HepG2 (cell line): ENCODE measurements around the gene TPRKB. TPM values are rescaled to one million over a fixed set of nuclear protein-coding genes. Genes with fewer than 3 reads are reported as not detected.

Experiments used
- ATAC-seq: fragments of 200-7000 bp; cut with Tn5 transposase; 3 replicates; pipeline ENCODE4 v1.9.1; 2020; ENCODE audit warnings: mild to moderate bottlenecking, moderate library complexity
- BruUV-seq: library from RNA; stranded (reverse); fragments of 400-500 nt; replicated peaks from 2 replicates; lab custom pipeline; 2021; lab: Mats Ljungman, UMichigan
- CTCF ChIA-PET: fragments of 300-600 bp; formaldehyde crosslinking; extraction: SDS; loops from one replicate; lab custom pipeline; 2021; ENCODE audit warnings: low total read pairs, inconsistent platforms, low intra/inter-chr PET ratio; lab: Yijun Ruan, JAX
- POLR2A ChIA-PET: fragments of 350-600 bp; sonication (Branson Sonifier 250); formaldehyde crosslinking; loops from one replicate; lab custom pipeline; 2020; ENCODE audit warnings: antibody characterized with exemption, inconsistent platforms; lab: Yijun Ruan, JAX
- DNase-seq: peaks from one replicate; pipeline ENCODE4 v3.0.0-alpha.2; 2015; ENCODE audit warnings: low spot score
- FAIRE-seq: peaks from 3 replicates; lab custom pipeline; 2011; peaks lifted over from hg19 to GRCh38; lab: Jason Lieb, UNC
- H2AFZ ChIP-seq: one replicate; pipeline ENCODE4 v1.6.1; 2011; ENCODE audit warnings: low read length, inconsistent platforms
- H3K27ac ChIP-seq: fragments of 300-600 bp; 3 replicates; pipeline ENCODE4 v1.8.0; 2011; ENCODE audit warnings: mixed run types, mild to moderate bottlenecking, mixed read lengths, low read length, inconsistent platforms; ENCODE audit not compliant: insufficient read depth; ENCODE audit errors: extremely low read length
- H3K27me3 ChIP-seq, 2 experiments: fragments of 200-600 bp in 1 of 2; 2 replicates in 1 of 2; 3 replicates in 1 of 2; pipeline versions ENCODE4 v1.6.0 to v1.8.0; 2011; ENCODE audit warnings: low read length in 2 of 2, mild to moderate bottlenecking in 2 of 2, moderate library complexity in 2 of 2, inconsistent platforms in 1 of 2; ENCODE audit not compliant: insufficient read depth in 2 of 2, control insufficient read depth in 1 of 2
- H3K36me3 ChIP-seq, 2 experiments: fragments of 200-600 bp in 1 of 2; replicated peaks in 1 of 2; 2 replicates in 1 of 2; 3 replicates in 1 of 2; pipeline versions ENCODE4 v1.5.1 to v1.8.0; 2011; ENCODE audit warnings: low read length in 2 of 2, inconsistent platforms in 1 of 2; ENCODE audit not compliant: insufficient read depth in 2 of 2, control insufficient read depth in 1 of 2
- H3K4me1 ChIP-seq: 2 replicates; pipeline ENCODE4 v1.5.1; 2012; ENCODE audit warnings: low read length, inconsistent platforms; ENCODE audit not compliant: insufficient read depth
- H3K4me2 ChIP-seq: 2 replicates; pipeline ENCODE4 v1.6.0; 2011; ENCODE audit warnings: low read depth, low read length, inconsistent platforms
- H3K4me3 ChIP-seq, 3 experiments: fragments of 200-600 bp in 1 of 3; sonication (generic), shearing (Covaris generic) in 1 of 3; replicated peaks in 1 of 3; 2 replicates each; pipeline ENCODE4 v1.5.1; 2011 to 2016; ENCODE audit warnings: low read length in 3 of 3, inconsistent platforms in 2 of 3, low read depth in 2 of 3, mild to moderate bottlenecking in 2 of 3, control low read depth in 1 of 3, mixed read lengths in 1 of 3; ENCODE audit not compliant: insufficient read depth in 1 of 3
- H3K79me2 ChIP-seq: one replicate; pipeline ENCODE4 v1.6.1; 2011; ENCODE audit warnings: low read length, inconsistent platforms; ENCODE audit not compliant: insufficient read depth
- H3K9ac ChIP-seq: 2 replicates; pipeline ENCODE4 v1.6.0; 2011; ENCODE audit warnings: mild to moderate bottlenecking, low read depth, low read length, inconsistent platforms; ENCODE audit not compliant: insufficient read depth
- H3K9me3 ChIP-seq: 2 replicates; pipeline ENCODE4 v1.5.1; 2012; ENCODE audit warnings: mild to moderate bottlenecking, low read length
- H4K20me1 ChIP-seq: 2 replicates; pipeline ENCODE4 v1.6.0; 2011; ENCODE audit warnings: inconsistent platforms, mild to moderate bottlenecking, low read length, moderate library complexity; ENCODE audit not compliant: insufficient read depth
- CENPBD1 ChIP-seq: sonication (generic); formaldehyde crosslinking; IDR thresholded peaks from 2 replicates; pipeline ENCODE4 v1.8.0; 2022; ENCODE audit warnings: missing genetic modification reagents, low read depth, mild to moderate bottlenecking, borderline replicate concordance
- FOXP1 ChIP-seq, 2 experiments: fragments of 450-650 bp in 1 of 2; IDR thresholded peaks; 2 replicates each; pipeline ENCODE4 v1.6.1; 2017 to 2018; ENCODE audit warnings: antibody characterized with exemption in 1 of 2
- GZF1 ChIP-seq: sonication (generic); formaldehyde crosslinking; IDR thresholded peaks from 2 replicates; pipeline ENCODE4 v1.5.1; 2020; ENCODE audit warnings: mild to moderate bottlenecking, missing genetic modification reagents
- MAF1 ChIP-seq: sonication (generic); formaldehyde crosslinking; IDR thresholded peaks from 2 replicates; pipeline ENCODE4 v1.5.0; 2020; ENCODE audit warnings: missing genetic modification reagents, borderline replicate concordance
- MED1 ChIP-seq: sonication (generic); formaldehyde crosslinking; IDR thresholded peaks from 2 replicates; pipeline ENCODE4 v1.4.0; 2020; ENCODE audit warnings: missing genetic modification reagents
- NONO ChIP-seq, 2 experiments: fragments of 450-650 bp in 1 of 2; sonication (generic) in 1 of 2; formaldehyde crosslinking in 1 of 2; IDR thresholded peaks in 1 of 2; conservative IDR thresholded peaks in 1 of 2; 2 replicates each; pipeline versions ENCODE4 v1.6.1 to v1.8.0; 2017 to 2022; ENCODE audit warnings: mild to moderate bottlenecking in 1 of 2, missing genetic modification reagents in 1 of 2, moderate library complexity in 1 of 2
- NR3C1 ChIP-seq: sonication (generic); formaldehyde crosslinking; IDR thresholded peaks from 2 replicates; pipeline ENCODE4 v1.4.0; 2020; ENCODE audit warnings: missing genetic modification reagents
- NRL ChIP-seq: sonication (generic); formaldehyde crosslinking; IDR thresholded peaks from 2 replicates; pipeline ENCODE4 v1.5.0; 2020; ENCODE audit warnings: missing genetic modification reagents, mild to moderate bottlenecking, moderate library complexity, borderline replicate concordance
- PAXIP1 ChIP-seq: sonication (generic); formaldehyde crosslinking; conservative IDR thresholded peaks from 2 replicates; pipeline ENCODE4 v1.4.0; 2020; ENCODE audit warnings: mild to moderate bottlenecking, missing genetic modification reagents, moderate library complexity
- PBX2 ChIP-seq: IDR thresholded peaks from 2 replicates; pipeline ENCODE4 v1.6.1; 2016; ENCODE audit warnings: control low read depth
- RFX5 ChIP-seq: IDR thresholded peaks from 2 replicates; pipeline ENCODE4 v1.6.1; 2011; ENCODE audit warnings: low read depth, low read length, improper control_type of control experiment
- SOX6 ChIP-seq, 2 experiments: fragments of 450-650 bp in 1 of 2; sonication (generic) in 1 of 2; formaldehyde crosslinking in 1 of 2; IDR thresholded peaks; 2 replicates each; pipeline versions ENCODE4 v1.4.0 to v1.6.1; 2017 to 2020; ENCODE audit warnings: antibody characterized with exemption in 1 of 2, mild to moderate bottlenecking in 1 of 2, missing genetic modification reagents in 1 of 2
- THAP11 ChIP-seq: IDR thresholded peaks from 2 replicates; pipeline ENCODE4 v1.6.1; 2016; ENCODE audit warnings: missing biosample characterization, missing genetic modification reagents
- ZFP36 ChIP-seq: fragments of 150-350 bp; IDR thresholded peaks from 2 replicates; pipeline ENCODE4 v1.6.1; 2018; ENCODE audit warnings: borderline replicate concordance, low read length, low read depth; ENCODE audit not compliant: partially characterized antibody
- ZFYVE20 ChIP-seq: sonication (generic); formaldehyde crosslinking; IDR thresholded peaks from 2 replicates; pipeline ENCODE4 v1.8.0; 2023; ENCODE audit warnings: low read depth, mild to moderate bottlenecking, moderate library complexity, missing genetic modification reagents, borderline replicate concordance
- ZNF329 ChIP-seq: sonication (generic); formaldehyde crosslinking; IDR thresholded peaks from 2 replicates; pipeline ENCODE4 v1.9.0; 2021; ENCODE audit warnings: low read depth, mild to moderate bottlenecking, missing genetic modification reagents
- ZNF615 ChIP-seq: sonication (generic); formaldehyde crosslinking; IDR thresholded peaks from 2 replicates; pipeline ENCODE4 v1.5.0; 2020; ENCODE audit warnings: mild to moderate bottlenecking, missing genetic modification reagents, borderline replicate concordance
- ZNF850 ChIP-seq: sonication (generic); formaldehyde crosslinking; conservative IDR thresholded peaks from 2 replicates; pipeline ENCODE4 v1.9.0; 2021; ENCODE audit warnings: mild to moderate bottlenecking, missing genetic modification reagents
- ZNF878 ChIP-seq: sonication (generic); formaldehyde crosslinking; IDR thresholded peaks from 2 replicates; pipeline ENCODE4 v1.8.1; 2023; ENCODE audit warnings: mild to moderate bottlenecking, missing genetic modification reagents, moderate library complexity
- WGBS: methylation state at CpG from one replicate; pipeline ENCODE4 v1.1.6; 2017; ENCODE audit warnings: low lambda C conversion rate; 5-methylcytosine and 5-hydroxymethylcytosine counted together
- in situ Hi-C: cut with HindIII; loops from 2 replicates; pipeline ENCODE4 v1.10.0; 2017; ENCODE audit warnings: low pct_unique_long_range_greater_than_20kb; ENCODE audit not compliant: extremely low pct_ligation_motif_present
- intact Hi-C: fragments of 100-400 bp; cut with micrococcal nuclease; formaldehyde crosslinking; loops from one replicate; pipeline ENCODE4 v1.10.0; 2022; ENCODE audit not compliant: unreplicated experiment
- polyA plus RNA-seq, 8 experiments: library from polyadenylated mRNA; depleted of rRNA in 3 of 8; stranded (reverse) in 7 of 8; unstranded in 1 of 8; fragments of >200 nt; fragmentation: Illumina TruSeq in 4 of 8; extraction: Trizol in 4 of 8; gene quantifications; 2 replicates each; pipeline versions ENCODE4 v1.2.1 to v1.2.3, GENCODE V29; 2011 to 2016; ENCODE audit warnings: low read depth in 4 of 8, missing spikeins in 1 of 8, mixed read lengths in 1 of 8; ENCODE audit not compliant: insufficient read depth in 1 of 8
- total RNA-seq, 5 experiments: library from RNA; depleted of rRNA; stranded (reverse); fragments of >200 nt; fragmentation: Illumina TruSeq; extraction: Trizol; gene quantifications; 2 replicates each; pipeline ENCODE4 v1.2.3, GENCODE V29; 2016; ENCODE audit warnings: low read depth in 1 of 5

The TPRKB gene
- total and polyA plus RNA-seq, 2 of the 13 experiments (the other 11 are each of a cell fraction or from before 2014, with no cell fraction given), result 32.0 to 58.0 TPM

- peak; percentile 60 for FAIRE-seq
- DNase-seq, result peak; percentile 71
- POLR2A ChIA-PET, result no interaction called here
- Histone ChIP-seq H3K9ac (no peak overlapping the region), H3K79me2 (no peaks in the 10 kb centered on the region), H3K4me2 (peak overlapping the region; percentile 46), H4K20me1 (no peaks in the 10 kb centered on the region), H3K4me1 (peaks cover 22% of the 10 kb centered on the region), H3K36me3 (no peaks in the 10 kb centered on the region), H3K9me3 (no peaks in the 10 kb centered on the region), H3K27ac (no peak overlapping the region), H3K27me3 (no peaks in the 10 kb centered on the region), H2AFZ (no peak overlapping the region), H3K4me3 (peak overlapping the region in 1 of 3 experiments; percentile 14; a peak in 2 of 6 replicates)
- intact Hi-C loops (no loop called here), in situ Hi-C loops (no loop called here)
- BruUV-seq, result no TSS peak
- 3% methylated on average over 4 of the region's 4 CpGs for WGBS
- ATAC-seq, result peak; percentile 68
- CTCF ChIA-PET, result no interaction called here
- TF ChIP-seq NR3C1, result no peak
- no peak for TF ChIP-seq ZNF850 (CRISPR knock-in tag)
- TF ChIP-seq SOX6 (IDR thresholded peaks at IDR 0.05), result no peak
- peak; percentile 48; the same call in 1 of the 2 replicates for TF ChIP-seq SOX6 (CRISPR knock-in tag; IDR thresholded peaks at IDR 0.05)
- TF ChIP-seq RFX5, result no peak
- TF ChIP-seq NONO (IDR thresholded peaks at IDR 0.05), result no peak
- TF ChIP-seq NONO (CRISPR knock-in tag; conservative IDR thresholded peaks at IDR 0.05), result 0 out of 2 replicates have a peak, but pooled peaks have one; percentile 46
- TF ChIP-seq GZF1 (CRISPR knock-in tag), result no peak
- no peak for TF ChIP-seq ZNF878 (CRISPR knock-in tag)
- TF ChIP-seq MAF1 (CRISPR knock-in tag), result no peak
- no peak for TF ChIP-seq ZNF329 (CRISPR knock-in tag)
- no peak for TF ChIP-seq ZNF615
- TF ChIP-seq NRL, result no peak
- TF ChIP-seq PBX2 (CRISPR knock-in tag), result no peak
- peak; percentile 60 for TF ChIP-seq PAXIP1 (CRISPR knock-in tag)
- no peak for TF ChIP-seq CENPBD1
- no peak for TF ChIP-seq THAP11 (CRISPR knock-in tag)
- TF ChIP-seq FOXP1 (IDR thresholded peaks at IDR 0.05), result peak; percentile 36; the same call in 1 of the 2 replicates
- no peak for TF ChIP-seq FOXP1 (CRISPR knock-in tag; IDR thresholded peaks at IDR 0.05)
- no peak for TF ChIP-seq ZFYVE20 (CRISPR knock-in tag)
- no peak for TF ChIP-seq MED1 (CRISPR knock-in tag)
- peak; percentile 16 for TF ChIP-seq ZFP36
Observed at GRCh38 chr2:73685764-73686438, 51.2 kb downstream of the TPRKB start.
